ENCODE measurements around the gene PELI1. TPM values are rescaled to one million over a fixed set of nuclear protein-coding genes. Genes with fewer than 3 reads are reported as not detected.

PELI1 gene
- total RNA-seq, 1 experiment from 2014 or later, result 53.5 TPM

GRCh38 chr2:64173156-64174135 is 29.2 kb upstream of the PELI1 start:
- DNase-seq (ENCODE audit: low spot score) (no peak), ATAC-seq (peak; percentile 52)
- ChIA-PET CTCF (interaction anchor here (0.8 to 1.6 kb wide), 2 partner anchors 124 to 157 kb away, joined by 3 read pairs; no protein-coding TSS in a partner anchor), POLR2A (no interaction called here)
- Mint-ChIP-seq H3K4me3 (no peak overlapping the region), H3K36me3 (no peaks in the 10 kb centered on the region), H3K27ac (no peak overlapping the region), H3K4me1 (peaks cover 27% of the 10 kb centered on the region), H3K27me3 (ENCODE audit: low read depth) (no peaks in the 10 kb centered on the region), H3K9me3 (no peaks in the 10 kb centered on the region)
- TF ChIP-seq GABPB1 (CRISPR knock-in tag; IDR thresholded peaks at IDR 0.05) (no peak), MXD4 (CRISPR knock-in tag; IDR thresholded peaks at IDR 0.05; ENCODE audit: borderline replicate concordance) (no peak), ZNF423 (CRISPR knock-in tag; IDR thresholded peaks at IDR 0.05) (no peak), PREB (CRISPR knock-in tag; IDR thresholded peaks at IDR 0.05; ENCODE audit: borderline replicate concordance) (no peak)

GRCh38 chr2:64168756-64169155 is 24.5 kb upstream of the PELI1 start:
- no peak for DNase-seq (ENCODE audit: low spot score)
- no peak for ATAC-seq
- H3K27ac Mint-ChIP-seq, result no peak overlapping the region
- H3K27me3 Mint-ChIP-seq (ENCODE audit: low read depth), result no peaks in the 10 kb centered on the region
- no peak overlapping the region for H3K4me3 Mint-ChIP-seq
- ChIA-PET CTCF (no interaction called here), POLR2A (interaction anchor here (0.7 kb wide), 1 partner anchor 50 kb away, joined by 3 read pairs; no protein-coding TSS in a partner anchor)
- peaks cover 13% of the 10 kb centered on the region for H3K4me1 Mint-ChIP-seq
- H3K36me3 Mint-ChIP-seq, result no peaks in the 10 kb centered on the region
- H3K9me3 Mint-ChIP-seq, result no peaks in the 10 kb centered on the region
- TF ChIP-seq ZNF317 (CRISPR knock-in tag; IDR thresholded peaks at IDR 0.05; ENCODE audit: borderline replicate concordance, low read depth) (no peak), NR1H2 (CRISPR knock-in tag; IDR thresholded peaks at IDR 0.05) (no peak), E2F4 (CRISPR knock-in tag; IDR thresholded peaks at IDR 0.05; ENCODE audit: borderline replicate concordance, low read depth) (no peak), FOXK1 (CRISPR knock-in tag; IDR thresholded peaks at IDR 0.05) (no peak), E2F5 (CRISPR knock-in tag; IDR thresholded peaks at IDR 0.05) (no peak), ZNF396 (CRISPR knock-in tag; IDR thresholded peaks at IDR 0.05; ENCODE audit: borderline replicate concordance) (no peak), KAT7 (CRISPR knock-in tag; IDR thresholded peaks at IDR 0.05; ENCODE audit: borderline replicate concordance) (no peak), ARID4B (CRISPR knock-in tag; IDR thresholded peaks at IDR 0.05; ENCODE audit: borderline replicate concordance) (no peak), ZNF121 (CRISPR knock-in tag; IDR thresholded peaks at IDR 0.05) (no peak), NFATC4 (CRISPR knock-in tag; IDR thresholded peaks at IDR 0.05) (no peak), HMGA2 (CRISPR knock-in tag; IDR thresholded peaks at IDR 0.05) (no peak), MLX (CRISPR knock-in tag; IDR thresholded peaks at IDR 0.05) (no peak), ZBTB43 (CRISPR knock-in tag; IDR thresholded peaks at IDR 0.05) (no peak), TCF7 (CRISPR knock-in tag; IDR thresholded peaks at IDR 0.05; ENCODE audit: low read depth) (no peak), GRHL2 (CRISPR knock-in tag; IDR thresholded peaks at IDR 0.05; ENCODE audit: insufficient replicate concordance, severe bottlenecking) (no peak), ATF1 (CRISPR knock-in tag; IDR thresholded peaks at IDR 0.05) (no peak), TEAD1 (CRISPR knock-in tag; IDR thresholded peaks at IDR 0.05) (no peak), ATF3 (CRISPR knock-in tag; conservative IDR thresholded peaks at IDR 0.05) (no peak), ZNF219 (CRISPR knock-in tag; IDR thresholded peaks at IDR 0.05; ENCODE audit: borderline replicate concordance) (no peak)

All from WTC11 (cell line).